Gastroesophageal sphincter (tissue), 4 donors: Measurements from ENCODE around the gene SDHA. TPM values are rescaled to one million over a fixed set of nuclear protein-coding genes. Genes with fewer than 3 reads are reported as not detected.

Source experiments
- ATAC-seq: fragments of 150-250 bp; one replicate; pipeline ENCODE4 v1.9.1; 2016; ENCODE audit warnings: mild to moderate bottlenecking, moderate library complexity
- H3K27ac ChIP-seq, 4 donors: fragments of 200-600 bp; sonication (generic) in 3 of 4; 1 replicate in 3 of 4; 2 replicates in 1 of 4; pipeline ENCODE4 v1.5.1; 2016 to 2019
- H3K27me3 ChIP-seq: fragments of 200-600 bp; sonication (generic); one replicate; pipeline ENCODE4 v1.5.1; 2019
- H3K36me3 ChIP-seq, 2 donors: fragments of 200-600 bp; sonication (generic); one replicate each; pipeline ENCODE4 v1.5.1; 2019; ENCODE audit warnings: control low read depth in 1 of 2
- H3K4me1 ChIP-seq, 3 donors: fragments of 200-600 bp; sonication (generic); 1 replicate in 2 of 3; 2 replicates in 1 of 3; pipeline ENCODE4 v1.5.1; 2016 to 2019; ENCODE audit warnings: control low read depth in 2 of 3
- H3K4me3 ChIP-seq, 2 donors: fragments of 200-600 bp; sonication (generic); one replicate each; pipeline ENCODE4 v1.5.1; 2019; ENCODE audit warnings: mild to moderate bottlenecking in 1 of 2, moderate library complexity in 1 of 2
- H3K9me3 ChIP-seq, 3 donors: fragments of 200-600 bp; sonication (generic); one replicate each; pipeline ENCODE4 v1.5.1; 2017 to 2019; ENCODE audit warnings: control low read depth in 2 of 3
- EP300 ChIP-seq: sonication (generic); formaldehyde crosslinking; IDR thresholded peaks from one replicate; pipeline ENCODE4 v1.6.1; 2017; ENCODE audit warnings: antibody characterized with exemption, mild to moderate bottlenecking
- POLR2A ChIP-seq, 2 donors: fragments of 450-650 bp; IDR thresholded peaks; one replicate each; pipeline ENCODE4 v1.6.1; 2017; ENCODE audit warnings: antibody characterized with exemption in 2 of 2, mild to moderate bottlenecking in 2 of 2, moderate library complexity in 1 of 2
- POLR2AphosphoS5 ChIP-seq: sonication (generic); formaldehyde crosslinking; IDR thresholded peaks from one replicate; pipeline ENCODE4 v1.6.1; 2017; ENCODE audit warnings: antibody characterized with exemption
- WGBS, 2 donors: methylation state at CpG; one replicate each; pipeline ENCODE4 v1.1.5; 2018; ENCODE audit warnings: low coverage in 1 of 2; 5-methylcytosine and 5-hydroxymethylcytosine counted together
- total RNA-seq, 4 donors: library from RNA; depleted of rRNA; stranded (reverse); fragments of >200 nt; gene quantifications; one replicate each; pipeline ENCODE4 v1.1.0, GENCODE V29; 2016
- TF ChIP-seq, protein P1 (sequence below), 4 experiments: fragments of 200-600 bp in 2 of 4; fragments of 450-650 bp in 2 of 4; sonication (generic) in 1 of 4; IDR thresholded peaks; one replicate each; pipeline ENCODE4 v1.5.1; 2017 to 2019; ENCODE audit warnings: antibody characterized with exemption in 4 of 4, mild to moderate bottlenecking in 2 of 4, moderate library complexity in 2 of 4

SDHA gene
- total RNA-seq, 4 donors from 2014 or later, result 85.8 to 149 (median 110) TPM

DNA sequence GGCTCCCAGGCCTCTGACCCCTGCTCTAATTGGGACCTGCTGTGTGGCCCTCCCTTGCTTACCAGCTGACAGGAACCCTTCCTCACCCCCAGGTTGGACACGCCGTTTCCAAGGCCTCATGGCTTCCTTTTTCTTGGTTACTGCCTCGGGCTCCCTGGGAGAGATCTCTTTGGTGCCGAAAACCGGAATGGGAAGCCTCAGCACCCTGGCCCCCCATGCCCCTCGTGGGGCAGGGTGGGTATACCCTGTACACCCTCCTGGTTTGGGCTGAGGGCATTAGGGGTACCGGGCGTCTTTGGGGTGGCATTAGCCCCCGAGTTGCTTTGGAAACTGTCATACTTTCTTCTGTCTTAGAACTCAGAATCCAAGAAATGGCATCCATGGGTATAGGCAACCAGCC lies 37.0 kb upstream of the SDHA start:
- no peak overlapping the region for H3K27ac ChIP-seq
- no peak for TF ChIP-seq EP300
- no peak for TF ChIP-seq POLR2AphosphoS5
- TF ChIP-seq, protein P1, sequence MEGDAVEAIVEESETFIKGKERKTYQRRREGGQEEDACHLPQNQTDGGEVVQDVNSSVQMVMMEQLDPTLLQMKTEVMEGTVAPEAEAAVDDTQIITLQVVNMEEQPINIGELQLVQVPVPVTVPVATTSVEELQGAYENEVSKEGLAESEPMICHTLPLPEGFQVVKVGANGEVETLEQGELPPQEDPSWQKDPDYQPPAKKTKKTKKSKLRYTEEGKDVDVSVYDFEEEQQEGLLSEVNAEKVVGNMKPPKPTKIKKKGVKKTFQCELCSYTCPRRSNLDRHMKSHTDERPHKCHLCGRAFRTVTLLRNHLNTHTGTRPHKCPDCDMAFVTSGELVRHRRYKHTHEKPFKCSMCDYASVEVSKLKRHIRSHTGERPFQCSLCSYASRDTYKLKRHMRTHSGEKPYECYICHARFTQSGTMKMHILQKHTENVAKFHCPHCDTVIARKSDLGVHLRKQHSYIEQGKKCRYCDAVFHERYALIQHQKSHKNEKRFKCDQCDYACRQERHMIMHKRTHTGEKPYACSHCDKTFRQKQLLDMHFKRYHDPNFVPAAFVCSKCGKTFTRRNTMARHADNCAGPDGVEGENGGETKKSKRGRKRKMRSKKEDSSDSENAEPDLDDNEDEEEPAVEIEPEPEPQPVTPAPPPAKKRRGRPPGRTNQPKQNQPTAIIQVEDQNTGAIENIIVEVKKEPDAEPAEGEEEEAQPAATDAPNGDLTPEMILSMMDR (IDR thresholded peaks at IDR 0.05), result no peak
- TF ChIP-seq POLR2A (IDR thresholded peaks at IDR 0.05), result no peak
- no peaks in the 10 kb centered on the region for H3K36me3 ChIP-seq
- no peaks in the 10 kb centered on the region for H3K9me3 ChIP-seq
- no peaks in the 10 kb centered on the region for H3K4me1 ChIP-seq
- ATAC-seq, result no peak
- no peak overlapping the region for H3K4me3 ChIP-seq
- WGBS, 2 donors, result 88% methylated on average over 6 of the region's 9 CpGs; no CpG with 5 or more reads in 1 of the 2 donors
- H3K27me3 ChIP-seq, result peaks cover 25% of the 10 kb centered on the region

DNA sequence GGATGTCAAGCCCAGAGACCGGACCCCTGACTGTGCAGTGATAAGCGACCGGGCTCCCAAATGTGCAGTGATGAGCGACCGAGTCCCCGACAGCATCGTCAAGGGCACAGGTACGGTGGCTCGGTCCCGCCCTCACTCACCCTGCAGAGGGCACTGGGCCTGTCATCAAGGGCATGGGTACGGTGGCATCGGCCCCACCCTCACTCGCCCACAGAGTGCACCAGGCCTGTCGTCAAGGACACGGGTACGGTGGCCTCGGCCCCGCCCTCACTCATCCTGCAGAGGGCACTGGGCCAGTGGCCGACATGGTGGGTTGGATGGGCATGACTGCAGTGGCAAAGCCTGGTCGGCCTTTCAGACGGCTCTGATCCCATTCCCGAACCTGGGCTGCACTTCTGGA lies 36.6 kb upstream of the SDHA start:
- Histone ChIP-seq H3K27me3 (peaks cover 25% of the 10 kb centered on the region), H3K4me1 (no peaks in the 10 kb centered on the region), H3K4me3 (no peak overlapping the region), H3K9me3 (no peaks in the 10 kb centered on the region), H3K36me3 (no peaks in the 10 kb centered on the region), H3K27ac (no peak overlapping the region)
- no peak for ATAC-seq
- TF ChIP-seq, protein P1 (IDR thresholded peaks at IDR 0.05), result no peak
- TF ChIP-seq EP300, result no peak
- TF ChIP-seq POLR2AphosphoS5, result no peak
- TF ChIP-seq POLR2A (IDR thresholded peaks at IDR 0.05), result no peak
- whole genome bisulfite sequencing, 2 donors, result 87% methylated on average over 3 of the region's 22 CpGs; no CpG with 5 or more reads in 1 of the 2 donors

DNA sequence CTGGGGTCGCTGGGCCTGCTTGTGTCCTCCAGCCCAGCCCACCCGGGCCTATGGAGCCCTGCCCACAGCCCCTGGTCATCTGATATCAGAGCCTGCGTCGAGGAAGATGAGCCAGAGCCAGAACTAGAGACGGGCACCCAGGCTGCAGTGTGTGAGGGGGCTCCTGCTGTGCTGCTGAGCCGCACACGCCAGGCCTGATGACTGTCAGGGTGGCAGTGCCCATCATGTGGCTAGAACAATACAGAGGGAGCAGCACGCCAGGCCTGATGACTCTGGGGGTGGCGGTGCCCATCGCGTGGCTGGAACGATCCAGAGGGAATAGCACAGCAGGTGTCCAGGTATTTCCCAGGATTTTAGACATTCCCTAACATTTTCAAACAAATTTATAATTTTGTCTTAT lies 36.0 kb upstream of the SDHA start:
- Histone ChIP-seq H3K9me3 (no peaks in the 10 kb centered on the region), H3K36me3 (no peaks in the 10 kb centered on the region), H3K27me3 (peaks cover 25% of the 10 kb centered on the region), H3K4me1 (no peaks in the 10 kb centered on the region), H3K27ac (no peak overlapping the region), H3K4me3 (no peak overlapping the region)
- 100% methylated on average over 1 to 5 of the region's 12 CpGs for WGBS, 2 donors
- TF ChIP-seq, protein P1 (IDR thresholded peaks at IDR 0.05), result no peak
- ATAC-seq, result no peak

DNA sequence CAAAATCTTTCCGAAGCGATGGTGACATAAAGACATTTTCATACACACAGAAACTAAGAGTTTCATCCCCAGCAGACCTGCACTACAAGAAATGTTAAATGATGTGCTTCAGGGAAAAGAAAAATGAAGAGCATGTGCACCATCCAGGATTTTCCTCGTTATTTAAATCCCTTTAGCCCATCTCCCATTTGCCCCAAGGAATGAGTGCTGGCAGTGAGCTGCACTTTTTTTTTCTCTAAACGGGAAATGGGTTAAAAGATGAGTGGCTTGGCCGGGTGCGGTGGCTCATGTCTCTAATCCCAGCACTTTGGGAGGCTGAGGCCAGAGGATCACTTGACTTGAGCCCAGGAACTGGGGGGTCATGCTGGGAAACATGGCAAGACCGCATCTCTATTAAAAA lies 33.6 kb upstream of the SDHA start:
- Histone ChIP-seq H3K27me3 (peaks cover 30% of the 10 kb centered on the region), H3K27ac (peak overlapping the region in 1 of 4 donors; percentile 25), H3K4me1 (peaks cover 0 to 18% (median 0%) of the 10 kb centered on the region in 3 donors), H3K4me3 (no peak overlapping the region), H3K9me3 (no peaks in the 10 kb centered on the region), H3K36me3 (no peaks in the 10 kb centered on the region)
- TF ChIP-seq, protein P1 (IDR thresholded peaks at IDR 0.05), result no peak
- TF ChIP-seq POLR2AphosphoS5, result no peak
- TF ChIP-seq POLR2A (IDR thresholded peaks at IDR 0.05), result no peak
- TF ChIP-seq EP300, result no peak
- WGBS, 2 donors, result 42 to 53% methylated on average over 5 to 7 of the region's 7 CpGs
- ATAC-seq, result no peak

DNA sequence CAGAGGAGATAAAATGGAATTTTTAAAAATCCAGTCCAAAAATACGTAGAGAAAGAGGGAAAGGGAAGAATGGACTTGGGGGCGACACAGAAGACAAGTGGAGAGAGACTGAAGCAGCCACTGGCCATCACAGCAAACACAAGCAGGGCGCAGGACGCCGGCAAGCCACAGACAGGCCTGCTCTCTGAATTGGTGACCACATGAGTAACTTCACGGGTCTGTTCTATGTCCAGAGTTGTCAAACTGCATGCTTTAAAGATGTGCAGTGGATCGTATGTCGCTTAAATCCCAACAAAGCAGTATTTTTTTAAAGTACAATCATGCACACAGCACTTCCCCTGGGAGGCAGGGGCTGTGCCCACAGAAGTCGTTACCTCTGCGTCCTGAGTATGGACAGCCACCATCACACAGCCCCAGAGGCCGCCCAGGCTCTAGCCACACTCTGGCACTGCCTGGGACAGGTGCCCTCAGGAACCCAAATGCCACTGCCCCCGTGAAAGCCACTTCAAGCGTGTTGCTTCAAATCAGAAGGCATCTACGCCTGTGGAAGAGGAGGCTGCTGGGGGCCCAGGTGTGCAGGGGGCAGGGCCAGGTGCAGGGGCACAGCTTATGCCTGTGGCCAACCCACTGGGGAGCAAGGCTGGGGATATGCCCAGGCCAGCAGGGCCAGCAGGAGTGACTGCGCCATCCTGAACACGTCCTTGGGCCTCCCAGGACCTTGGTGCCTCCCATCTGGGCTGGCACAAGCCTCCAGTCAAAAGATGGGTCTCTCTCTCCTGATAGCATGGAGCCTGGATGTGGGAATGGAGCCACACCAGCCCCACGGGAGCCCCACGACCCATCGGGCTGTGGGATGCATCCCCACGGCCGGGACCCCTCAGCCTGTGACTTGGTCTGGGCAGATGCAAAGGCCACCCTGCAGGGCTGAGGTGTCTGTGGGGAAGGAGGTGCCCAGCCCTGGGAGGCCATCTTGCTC lies 32.7 kb upstream of the SDHA start:
- H3K27ac ChIP-seq, result peak overlapping the region in 1 of 4 donors; percentile 25
- 55 to 66% methylated on average over 8 to 10 of the region's 21 CpGs for WGBS, 2 donors
- H3K36me3 ChIP-seq, result no peaks in the 10 kb centered on the region
- H3K4me1 ChIP-seq, result peaks cover 0 to 20% (median 0%) of the 10 kb centered on the region in 3 donors
- H3K4me3 ChIP-seq, result no peak overlapping the region
- peaks cover 27% of the 10 kb centered on the region for H3K27me3 ChIP-seq
- no peak for ATAC-seq
- no peaks in the 10 kb centered on the region for H3K9me3 ChIP-seq
- TF ChIP-seq, protein P1 (IDR thresholded peaks at IDR 0.05), result no peak
- no peak for TF ChIP-seq POLR2AphosphoS5
